HCT116 (cell line): Measurements from ENCODE around the gene RCE1. TPM values are rescaled to one million over a fixed set of nuclear protein-coding genes. Genes with fewer than 3 reads are reported as not detected.

Source experiments
- ATAC-seq: fragments of 200-7000 bp; cut with Tn5 transposase; 2 replicates; pipeline ENCODE4 v1.9.1; 2020; ENCODE audit warnings: mild to moderate bottlenecking, moderate library complexity
- BruUV-seq: library from RNA; stranded (reverse); fragments of 400-500 nt; replicated peaks from 2 replicates; lab custom pipeline; 2021; lab: Mats Ljungman, UMichigan
- CTCF ChIA-PET: fragments of 300-600 bp; sonication (Branson Sonifier 250); formaldehyde crosslinking; loops from one replicate; lab custom pipeline; 2021; ENCODE audit warnings: antibody characterized with exemption; lab: Charles Lee
- POLR2A ChIA-PET: fragments of 300-600, 350-600 bp; sonication (Branson Sonifier 250); formaldehyde crosslinking; loops from one replicate; lab custom pipeline; 2021; ENCODE audit warnings: antibody characterized with exemption; lab: Charles Lee
- RAD21 ChIA-PET, 2 experiments: fragments of 300-600 bp; sonication (Branson Sonifier 250); formaldehyde crosslinking; loops; one replicate each; lab custom pipeline; 2023; ENCODE audit warnings: low total read pairs in 2 of 2; ENCODE audit not compliant: uncharacterized antibody in 2 of 2, unreplicated experiment in 2 of 2, low non-redundant PET in 1 of 2; lab: Charles Lee
- DNase-seq: peaks from one replicate; pipeline ENCODE4 v3.0.0-alpha.2; 2010; ENCODE audit warnings: low read depth, low spot score
- H2AFZ ChIP-seq: fragments of 200-600 bp; shearing (Covaris generic), sonication (generic); 2 replicates; pipeline ENCODE4 v1.6.1; 2017; ENCODE audit warnings: low read depth, mixed run types, mixed read lengths, antibody characterized with exemption, low read length; ENCODE audit not compliant: poor library complexity, severe bottlenecking
- H3K27ac ChIP-seq: 2 replicates; pipeline ENCODE4 v1.5.1; 2012; ENCODE audit warnings: low read depth, low read length
- H3K27me3 ChIP-seq: fragments of 200-600 bp; sonication (generic); 2 replicates; pipeline ENCODE4 v1.6.1; 2016; ENCODE audit warnings: mixed run types, low read length, mixed read lengths; ENCODE audit not compliant: insufficient read depth
- H3K36me3 ChIP-seq, 2 experiments: fragments of 200-500 bp in 1 of 2; fragments of 200-600 bp in 1 of 2; sonication (Bioruptor generic) in 1 of 2; sonication (generic) in 1 of 2; 2 replicates each; pipeline versions ENCODE4 v1.5.1 to v1.6.1; 2014 to 2016; ENCODE audit warnings: low read length in 2 of 2, inconsistent platforms in 1 of 2, mixed read lengths in 1 of 2, mixed run types in 1 of 2; ENCODE audit not compliant: insufficient read depth in 2 of 2, control insufficient read depth in 1 of 2
- H3K4me1 ChIP-seq, 2 experiments: fragments of 200-600 bp in 1 of 2; sonication (generic) in 1 of 2; 2 replicates each; pipeline versions ENCODE4 v1.5.1 to v1.6.1; 2012 to 2017; ENCODE audit warnings: low read length in 2 of 2, inconsistent platforms in 1 of 2, mild to moderate bottlenecking in 1 of 2, mixed read lengths in 1 of 2, mixed run types in 1 of 2, moderate library complexity in 1 of 2; ENCODE audit not compliant: insufficient read depth in 2 of 2, control insufficient read depth in 1 of 2
- H3K4me2 ChIP-seq: fragments of 200-600 bp; sonication (generic); 2 replicates; pipeline ENCODE4 v1.6.1; 2017; ENCODE audit warnings: mixed run types, low read length, mixed read lengths
- H3K4me3 ChIP-seq, 2 experiments: fragments of 200-600 bp in 1 of 2; sonication (generic) in 1 of 2; replicated peaks in 1 of 2; 2 replicates each; pipeline ENCODE4 v1.5.1; 2011 to 2016; ENCODE audit warnings: low read length in 2 of 2, control low read depth in 1 of 2, low read depth in 1 of 2, mild to moderate bottlenecking in 1 of 2, mixed read lengths in 1 of 2, mixed run types in 1 of 2
- H3K79me2 ChIP-seq: fragments of 200-600 bp; sonication (generic); 2 replicates; pipeline ENCODE4 v1.6.1; 2017; ENCODE audit warnings: mild to moderate bottlenecking, mixed run types, low read length, moderate library complexity, mixed read lengths; ENCODE audit not compliant: insufficient read depth
- H3K9ac ChIP-seq: fragments of 200-600 bp; sonication (generic); 2 replicates; pipeline ENCODE4 v1.6.1; 2016; ENCODE audit warnings: low read length, mixed read lengths
- H3K9me2 ChIP-seq: fragments of 200-600 bp; sonication (generic), shearing (Covaris generic); 2 replicates; pipeline ENCODE4 v1.6.1; 2017; ENCODE audit warnings: mixed run types, mild to moderate bottlenecking, moderate library complexity; ENCODE audit not compliant: insufficient read depth
- H3K9me3 ChIP-seq, 2 experiments: fragments of 200-500 bp in 1 of 2; fragments of 200-600 bp in 1 of 2; sonication (Bioruptor generic) in 1 of 2; sonication (generic) in 1 of 2; 2 replicates each; pipeline ENCODE4 v1.6.1; 2014 to 2017; ENCODE audit warnings: low read length in 2 of 2, mixed read lengths in 2 of 2, inconsistent platforms in 1 of 2, low read depth in 1 of 2, mild to moderate bottlenecking in 1 of 2, mixed run types in 1 of 2, moderate library complexity in 1 of 2; ENCODE audit not compliant: control insufficient read depth in 1 of 2, insufficient read depth in 1 of 2
- H4K20me1 ChIP-seq: fragments of 200-600 bp; sonication (generic), shearing (Covaris generic); 2 replicates; pipeline ENCODE4 v1.6.1; 2017; ENCODE audit warnings: mixed run types, mild to moderate bottlenecking, moderate library complexity; ENCODE audit not compliant: insufficient read depth
- POLR2AphosphoS5 ChIP-seq: IDR thresholded peaks from 2 replicates; pipeline ENCODE4 v1.6.1; 2011; ENCODE audit warnings: mild to moderate bottlenecking, low read depth, low read length, moderate library complexity
- intact Hi-C: fragments of 100-400 bp; cut with micrococcal nuclease; formaldehyde crosslinking; loops from 2 replicates; pipeline ENCODE4 v1.10.0; 2022
- total RNA-seq: library from RNA; stranded (reverse); gene quantifications from one replicate; pipeline ENCODE4 v1.2.1, GENCODE V29; 2021; ENCODE audit not compliant: unreplicated experiment
- TF ChIP-seq, protein P1 (sequence below), 3 experiments: fragments of 200-600 bp in 1 of 3; sonication (generic) in 1 of 3; IDR thresholded peaks in 2 of 3; conservative IDR thresholded peaks in 1 of 3; 2 replicates each; pipeline ENCODE4 v1.5.1; 2012 to 2017; ENCODE audit warnings: low read depth in 2 of 3, low read length in 2 of 3, antibody characterized with exemption in 1 of 3, borderline replicate concordance in 1 of 3, control low read depth in 1 of 3, mild to moderate bottlenecking in 1 of 3, mixed read lengths in 1 of 3, mixed run types in 1 of 3, moderate library complexity in 1 of 3; ENCODE audit not compliant: insufficient read depth in 1 of 3

Gene RCE1
- total RNA-seq, 1 experiment from 2014 or later = 35.3 TPM

DNA sequence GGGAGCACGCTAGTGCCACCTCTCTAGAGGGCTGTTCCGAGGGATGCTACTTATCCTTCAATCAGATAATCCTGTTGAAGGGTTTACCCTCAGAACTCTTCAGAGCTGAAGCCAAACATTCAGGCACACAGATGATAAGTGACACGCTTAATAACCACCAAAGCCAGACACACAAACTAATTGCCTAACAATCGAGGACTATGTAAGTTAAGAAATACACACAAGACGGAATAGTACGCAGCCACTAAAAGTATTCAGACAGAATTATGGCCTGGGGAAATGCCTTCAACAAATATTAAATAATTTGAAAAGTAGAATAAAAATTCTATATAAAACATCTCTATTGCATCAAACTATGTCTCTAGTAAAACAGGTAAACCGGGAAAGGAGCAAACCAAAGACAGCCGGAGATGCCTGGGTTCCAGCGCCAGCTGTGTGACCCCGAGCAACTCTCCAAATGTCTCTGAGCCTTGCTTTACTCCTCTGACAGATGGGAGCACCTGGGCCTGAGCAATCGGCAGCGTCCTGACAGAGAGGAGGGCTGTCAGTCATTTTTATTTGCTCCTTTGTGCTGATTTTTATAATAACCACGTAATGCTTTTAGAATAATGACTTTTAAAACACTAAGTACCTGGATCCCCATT is 25.0 kb downstream of the RCE1 start:
- peak; percentile 23 for ATAC-seq
- POLR2A ChIA-PET = no interaction called here

More for the DNA sequence above, 25.0 kb downstream of the RCE1 start:
- intact Hi-C loops = no loop called here
- Histone ChIP-seq H3K27ac (no peak overlapping the region), H3K79me2 (no peaks in the 10 kb centered on the region), H3K4me1 (peaks cover 7 to 23% of the 10 kb centered on the region in 2 experiments; a peak in 3 of 4 replicates), H2AFZ (no peak overlapping the region), H4K20me1 (no peaks in the 10 kb centered on the region), H3K9me3 (no peaks in the 10 kb centered on the region), H3K4me2 (peak overlapping the region; percentile 60), H3K27me3 (no peaks in the 10 kb centered on the region), H3K4me3 (no peak overlapping the region), H3K36me3 (no peaks in the 10 kb centered on the region; a peak in 1 of 4 replicates), H3K9ac (no peak overlapping the region), H3K9me2 (no peaks in the 10 kb centered on the region)
- no peak for DNase-seq
- BruUV-seq = TSS peak; percentile 75
- TF ChIP-seq, protein P1, sequence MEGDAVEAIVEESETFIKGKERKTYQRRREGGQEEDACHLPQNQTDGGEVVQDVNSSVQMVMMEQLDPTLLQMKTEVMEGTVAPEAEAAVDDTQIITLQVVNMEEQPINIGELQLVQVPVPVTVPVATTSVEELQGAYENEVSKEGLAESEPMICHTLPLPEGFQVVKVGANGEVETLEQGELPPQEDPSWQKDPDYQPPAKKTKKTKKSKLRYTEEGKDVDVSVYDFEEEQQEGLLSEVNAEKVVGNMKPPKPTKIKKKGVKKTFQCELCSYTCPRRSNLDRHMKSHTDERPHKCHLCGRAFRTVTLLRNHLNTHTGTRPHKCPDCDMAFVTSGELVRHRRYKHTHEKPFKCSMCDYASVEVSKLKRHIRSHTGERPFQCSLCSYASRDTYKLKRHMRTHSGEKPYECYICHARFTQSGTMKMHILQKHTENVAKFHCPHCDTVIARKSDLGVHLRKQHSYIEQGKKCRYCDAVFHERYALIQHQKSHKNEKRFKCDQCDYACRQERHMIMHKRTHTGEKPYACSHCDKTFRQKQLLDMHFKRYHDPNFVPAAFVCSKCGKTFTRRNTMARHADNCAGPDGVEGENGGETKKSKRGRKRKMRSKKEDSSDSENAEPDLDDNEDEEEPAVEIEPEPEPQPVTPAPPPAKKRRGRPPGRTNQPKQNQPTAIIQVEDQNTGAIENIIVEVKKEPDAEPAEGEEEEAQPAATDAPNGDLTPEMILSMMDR (IDR thresholded peaks at IDR 0.05 in 2 of 3, conservative IDR thresholded peaks at IDR 0.05 in 1 of 3; ENCODE audit: borderline replicate concordance in 1 of 3, insufficient read depth in 1 of 3, low read depth in 2 of 3, low read length in 2 of 3) = no peak
- TF ChIP-seq POLR2AphosphoS5 = 0 out of 2 replicates have a peak, but pooled peaks have one; percentile 4
- ChIA-PET CTCF (interaction anchor here (0.5 to 1.8 kb wide), 3 partner anchors 10 to 108 kb away, joined by 3 to 8 read pairs (median 5); no protein-coding TSS in a partner anchor), RAD21 (no interaction called here)
